ENCODE data around the gene SULT2B1.

DNA sequence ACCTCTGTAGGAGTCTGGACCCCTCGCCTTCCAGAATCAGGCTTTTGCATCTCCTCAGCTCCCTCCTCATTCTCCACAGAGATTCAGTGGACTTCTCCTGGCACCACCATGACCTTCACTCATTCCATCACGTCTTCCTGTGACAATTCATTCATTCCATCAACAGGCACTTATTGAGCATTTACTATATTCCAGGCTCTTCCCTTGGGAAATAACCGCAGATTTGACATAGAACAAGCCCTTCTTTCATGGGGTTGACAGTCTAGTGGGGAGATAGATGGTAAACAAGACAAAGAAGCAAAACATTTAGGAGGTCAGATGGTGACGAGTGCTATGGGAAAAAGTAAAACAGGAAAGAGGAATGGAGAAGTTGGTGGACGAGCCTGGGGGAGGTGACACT lies 2.6 kb upstream of the SULT2B1 start:
- TF ChIP-seq EP300 (IDR thresholded peaks at IDR 0.05; ENCODE audit: borderline replicate concordance) (no peak), CREB1 (IDR thresholded peaks at IDR 0.05; ENCODE audit: low read depth) (no peak), RAD21 (IDR thresholded peaks at IDR 0.05; ENCODE audit: low read depth) (no peak), NFIC (IDR thresholded peaks at IDR 0.05) (no peak), TAF1 (IDR thresholded peaks at IDR 0.05; ENCODE audit: low read depth) (no peak)

Data from Ishikawa (cell line).